ENCODE data around the gene TMEM86A. TPM values are rescaled to one million over a fixed set of nuclear protein-coding genes. Genes with fewer than 3 reads are reported as not detected.
"Not testable (repeated sequence)": the region's sequence is repeated elsewhere in the genome, so short reads cannot be mapped to it uniquely, and the experiment has no call there.

TMEM86A gene
- total and polyA plus RNA-seq, 2 of the 8 experiments (the other 6 are each of a cell fraction or from before 2014, with no cell fraction given) = 1.5 to 1.7 TPM

GRCh38 chr11:18665353-18665872, 33.2 kb upstream of the TMEM86A start:
- H3K23me2 ChIP-seq (ENCODE audit: low read depth, low read length); H3K4me3 ChIP-seq (ENCODE audit: extremely low read depth in 1 of 4, insufficient read depth in 2 of 4, low read depth in 3 of 4, low read length in 4 of 4); H3K27ac ChIP-seq (ENCODE audit: low read depth, low read length); H4K5ac ChIP-seq (ENCODE audit: insufficient read length, low read depth, low read length); H3K79me2 ChIP-seq (ENCODE audit: control insufficient read depth in 1 of 2, insufficient read depth in 2 of 2, low read length in 2 of 2); H3K4me1 ChIP-seq (replicated peaks in 1 of 4; ENCODE audit: control insufficient read depth in 3 of 4, insufficient read depth in 4 of 4, low read length in 3 of 4); H3K36me3 ChIP-seq (ENCODE audit: control insufficient read depth in 2 of 4, insufficient read depth in 4 of 4, low read length in 3 of 4); H2BK12ac ChIP-seq (ENCODE audit: low read depth, low read length); H3K56ac ChIP-seq (replicated peaks; ENCODE audit: insufficient read length, low read depth, low read length); H3K4ac ChIP-seq (replicated peaks; ENCODE audit: insufficient read length, low read depth, low read length); H3K79me1 ChIP-seq (ENCODE audit: low read depth, low read length); H3K27me3 ChIP-seq (replicated peaks in 1 of 4; ENCODE audit: control insufficient read depth in 3 of 4, extremely low read depth in 1 of 4, insufficient read depth in 3 of 4, low read length in 3 of 4); H2AFZ ChIP-seq (ENCODE audit: low read length); POLR2A ChIA-PET (ENCODE audit: partially characterized antibody); DNase-seq (ENCODE audit: low read depth in 1 of 2, low spot score in 2 of 2); H2BK20ac ChIP-seq (ENCODE audit: low read length); H4K8ac ChIP-seq (ENCODE audit: extremely low read depth, insufficient read depth, low read length); H3K9ac ChIP-seq (replicated peaks in 1 of 4; ENCODE audit: extremely low read depth in 1 of 4, low read depth in 3 of 4, low read length in 3 of 4); H3K23ac ChIP-seq (ENCODE audit: insufficient read length); H3K18ac ChIP-seq (ENCODE audit: extremely low read depth, low read length); FAIRE-seq; H3K14ac ChIP-seq (ENCODE audit: insufficient read length); H2BK15ac ChIP-seq (ENCODE audit: low read length); H4K20me1 ChIP-seq (replicated peaks in 1 of 2; ENCODE audit: control insufficient read depth in 1 of 2, insufficient read depth in 2 of 2, low read length in 2 of 2); H2BK120ac ChIP-seq (replicated peaks; ENCODE audit: low read depth, low read length); H3K4me2 ChIP-seq (ENCODE audit: insufficient read depth in 1 of 2, low read depth in 2 of 2, low read length in 2 of 2); H2BK5ac ChIP-seq (ENCODE audit: low read depth, low read length); H4K91ac ChIP-seq (replicated peaks; ENCODE audit: insufficient read length, low read length); H3K9me3 ChIP-seq (ENCODE audit: insufficient read depth in 2 of 2, low read depth in 1 of 2, low read length in 1 of 2); H2AK5ac ChIP-seq (ENCODE audit: low read depth, low read length): not testable (repeated sequence)
- 91% methylated on average over 8 of the region's 10 CpGs; no CpG with 5 or more reads in 1 of the 2 experiments for WGBS, 2 experiments (ENCODE audit: extremely low coverage in 1 of 2, insufficient coverage in 1 of 2, insufficient read length in 1 of 2, insufficient replicate concordance in 2 of 2, low coverage in 1 of 2, low lambda C conversion rate in 2 of 2, missing lambda C conversion rate in 1 of 2)
- CTCF ChIA-PET (ENCODE audit: partially characterized antibody) = interaction anchor here (1.9 kb wide), 1 partner anchor 99 kb away, joined by 5 read pairs; no protein-coding TSS in a partner anchor
